ENCODE measurements around the gene PIK3R1. TPM values are rescaled to one million over a fixed set of nuclear protein-coding genes. Genes with fewer than 3 reads are reported as not detected.

PIK3R1 gene
- total and polyA plus RNA-seq, 2 of the 4 experiments (the other 2 are of a cell fraction) = 2.4 to 9.3 TPM

- intact Hi-C loops (cut with micrococcal nuclease) (loop anchor here (1.0 to 5.0 kb wide), 5 partner anchors 261 to 719 kb away; no protein-coding TSS in a partner anchor), dilution Hi-C loops (cut with HindIII; ENCODE audit: low sequenced_read_pairs, unreplicated experiment) (no loop called here), in situ Hi-C loops (cut with MboI; ENCODE audit: low sequenced_read_pairs) (loop anchor here (5.0 kb wide), 2 partner anchors 174 to 674 kb away; no protein-coding TSS in a partner anchor)
- H2BK20ac ChIP-seq (ENCODE audit: low read depth, low read length) = no peak overlapping the region
- peak overlapping the region; percentile 43 for H3K9ac ChIP-seq (ENCODE audit: low read depth, low read length)
- peak overlapping the region; percentile 25 for H2BK120ac ChIP-seq (ENCODE audit: low read depth, low read length)
- peak overlapping the region; percentile 2; the same call in 1 of the 2 replicates for H3K18ac ChIP-seq (ENCODE audit: low read depth, low read length)
- WGBS, 2 experiments (ENCODE audit: extremely low coverage in 2 of 2, insufficient read length in 1 of 2) = 15% methylated on average over 11 of the region's 45 CpGs; no CpG with 5 or more reads in 1 of the 2 experiments
- H3K56ac ChIP-seq (ENCODE audit: extremely low read depth, insufficient read depth, low read length) = peak overlapping the region; percentile 74; the same call in 1 of the 2 replicates
- H3K9me1 ChIP-seq (ENCODE audit: insufficient read depth, low read length) = no peaks in the 10 kb centered on the region
- peaks cover 8 to 14% of the 10 kb centered on the region in 2 experiments; a peak in 3 of 4 replicates for H3K79me1 ChIP-seq (ENCODE audit: low read depth in 1 of 2, low read length in 2 of 2)
- H3K4me1 ChIP-seq (ENCODE audit: control insufficient read depth, insufficient read depth, low read length) = peaks cover 11% of the 10 kb centered on the region
- H2BK15ac ChIP-seq (ENCODE audit: low read depth, low read length) = no peak overlapping the region
- no peak overlapping the region for H2AK5ac ChIP-seq (ENCODE audit: low read depth, low read length)
- H4K8ac ChIP-seq (ENCODE audit: low read depth in 2 of 2, low read length in 2 of 2) = peak overlapping the region in 1 of 2 experiments; percentile 75; a peak in 1 of 4 replicates
- peak overlapping the region; percentile 23 for H3K27ac ChIP-seq (ENCODE audit: insufficient read depth, low read length)
- ATAC-seq (ENCODE audit: low read depth) (peak; percentile 90), DNase-seq (peak; percentile 37)
- TF ChIP-seq NFE2L2 (IDR thresholded peaks at IDR 0.05; ENCODE audit: low read depth, low read length) = no peak
- TF ChIP-seq RFX5 (IDR thresholded peaks at IDR 0.05; ENCODE audit: low read depth, low read length) = no peak
- no peak; the same call in 1 of the 2 replicates for TF ChIP-seq MXI1 (IDR thresholded peaks at IDR 0.05; ENCODE audit: borderline replicate concordance, low read depth, low read length)
- no peak for TF ChIP-seq BHLHE40 (IDR thresholded peaks at IDR 0.05; ENCODE audit: low read depth, low read length)
- no peak for TF ChIP-seq CTCF (conservative IDR thresholded peaks at IDR 0.05; ENCODE audit: low read depth, low read length)
- peak; percentile 95 for TF ChIP-seq MAFK (IDR thresholded peaks at IDR 0.05; ENCODE audit: low read depth, low read length)
- TF ChIP-seq SMC3 (IDR thresholded peaks at IDR 0.05; ENCODE audit: low read depth, low read length) = no peak
- H4K5ac ChIP-seq (ENCODE audit: low read depth, low read length) = peak overlapping the region; percentile 37
- H3K4ac ChIP-seq (ENCODE audit: low read depth, low read length) = peak overlapping the region; percentile 61
- H3K27me3 ChIP-seq (ENCODE audit: control insufficient read depth, insufficient read depth, low read length) = no peaks in the 10 kb centered on the region
- H3K23ac ChIP-seq (ENCODE audit: low read depth, low read length) = peak overlapping the region; percentile 82; the same call in 1 of the 2 replicates
- CTCF ChIA-PET = interaction anchor here (0.6 to 2.7 kb wide), 2 partner anchors 9 to 173 kb away, joined by 5 to 13 read pairs; no protein-coding TSS in a partner anchor
- H3K4me2 ChIP-seq (ENCODE audit: low read depth, low read length) = peak overlapping the region; percentile 73
- H4K91ac ChIP-seq (ENCODE audit: insufficient read depth, low read depth, low read length) = peak overlapping the region; percentile 9
- peak overlapping the region; percentile 41 for H2BK5ac ChIP-seq (ENCODE audit: low read depth, low read length, poor library complexity, severe bottlenecking)
- H3K14ac ChIP-seq (replicated peaks; ENCODE audit: low read depth, low read length) = peak overlapping the region; percentile 88; the same call in 1 of the 2 replicates
- no peaks in the 10 kb centered on the region for H3K9me3 ChIP-seq (ENCODE audit: control insufficient read depth, insufficient read depth, low read length)
- POLR2A ChIA-PET (ENCODE audit: unreplicated experiment) = no interaction called here
- H3K36me3 ChIP-seq (ENCODE audit: control insufficient read depth, insufficient read depth, low read length) = 0 out of 2 replicates have a peak, but pooled peaks cover 3% of the 10 kb centered on the region
- peak overlapping the region; percentile 48 for H3K4me3 ChIP-seq (ENCODE audit: insufficient read depth, low read depth, low read length)
- H4K20me1 ChIP-seq (ENCODE audit: insufficient read depth, low read length) = no peaks in the 10 kb centered on the region
- H2AK9ac ChIP-seq (replicated peaks; ENCODE audit: low read depth, low read length, poor library complexity) = peak overlapping the region; percentile 43
- peak overlapping the region; percentile 84 for H2AFZ ChIP-seq (replicated peaks; ENCODE audit: low read length, poor library complexity)
- BruUV-seq (replicated peaks) = no TSS peak
Observed at GRCh38 chr5:68287976-68288706, 72.6 kb downstream of the PIK3R1 start.
